OCI-LY7 (cell line): ENCODE results near the gene KLHDC8A. TPM values are rescaled to one million over a fixed set of nuclear protein-coding genes. Genes with fewer than 3 reads are reported as not detected.

Experiments
- BruUV-seq: library from RNA; stranded (reverse); fragments of 400-500 nt; replicated peaks from 2 replicates; lab custom pipeline; 2021; lab: Mats Ljungman, UMichigan
- CTCF ChIA-PET: fragments of 300-600 bp; sonication (Branson Sonifier 250); formaldehyde crosslinking; loops from one replicate; lab custom pipeline; 2022; ENCODE audit warnings: antibody characterized with exemption; ENCODE audit not compliant: unreplicated experiment; lab: Charles Lee
- POLR2A ChIA-PET: fragments of 300-600 bp; sonication (Branson Sonifier 250); formaldehyde crosslinking; loops from one replicate; lab custom pipeline; 2022; ENCODE audit warnings: antibody characterized with exemption; lab: Charles Lee
- DNase-seq: peaks from one replicate; pipeline ENCODE4 v3.0.0-alpha.2; 2015; ENCODE audit warnings: low spot score
- H2AFZ ChIP-seq: fragments of 200-600 bp; sonication (generic), shearing (Covaris generic); 2 replicates; pipeline ENCODE4 v1.6.1; 2014; ENCODE audit warnings: mild to moderate bottlenecking, antibody characterized with exemption, low read length, moderate library complexity
- H3K27ac ChIP-seq: fragments of 200-600 bp; sonication (generic); 2 replicates; pipeline ENCODE4 v1.5.1; 2014; ENCODE audit warnings: mixed run types, low read depth, mild to moderate bottlenecking, moderate library complexity, low read length, inconsistent platforms; ENCODE audit not compliant: poor library complexity, severe bottlenecking
- H3K36me3 ChIP-seq: fragments of 200-600 bp; sonication (generic); 2 replicates; pipeline ENCODE4 v1.6.1; 2014; ENCODE audit warnings: mild to moderate bottlenecking, antibody characterized with exemption, low read length, moderate library complexity, mixed read lengths; ENCODE audit not compliant: insufficient read depth
- H3K4me1 ChIP-seq: fragments of 200-600 bp; sonication (generic); 2 replicates; pipeline ENCODE4 v1.5.1; 2014; ENCODE audit warnings: mild to moderate bottlenecking, low read length; ENCODE audit not compliant: insufficient read depth, poor library complexity, severe bottlenecking
- H3K4me2 ChIP-seq: fragments of 200-600 bp; sonication (generic); 2 replicates; pipeline ENCODE4 v1.6.1; 2014; ENCODE audit warnings: mild to moderate bottlenecking, low read length
- H3K4me3 ChIP-seq: fragments of 200-600 bp; sonication (generic); 2 replicates; pipeline ENCODE4 v1.5.1; 2014; ENCODE audit warnings: mild to moderate bottlenecking, low read depth, low read length; ENCODE audit not compliant: poor library complexity, severe bottlenecking
- H3K79me2 ChIP-seq: fragments of 200-600 bp; sonication (generic); 2 replicates; pipeline ENCODE4 v1.6.1; 2016; ENCODE audit warnings: low read depth, mild to moderate bottlenecking, low read length, moderate library complexity, mixed read lengths; ENCODE audit not compliant: insufficient read depth
- H3K9me2 ChIP-seq: fragments of 200-600 bp; sonication (generic); 2 replicates; pipeline ENCODE4 v1.6.1; 2016; ENCODE audit warnings: mild to moderate bottlenecking, low read length, mixed read lengths; ENCODE audit not compliant: insufficient read depth
- H3K9me3 ChIP-seq: fragments of 200-600 bp; sonication (generic); 2 replicates; pipeline ENCODE4 v1.6.1; 2014; ENCODE audit warnings: mild to moderate bottlenecking, mixed run types, low read length, mixed read lengths
- H4K20me1 ChIP-seq: fragments of 200-600 bp; sonication (generic); 2 replicates; pipeline ENCODE4 v1.6.1; 2014; ENCODE audit warnings: mild to moderate bottlenecking, antibody characterized with exemption, low read length, moderate library complexity, mixed read lengths; ENCODE audit not compliant: insufficient read depth
- CTCF ChIP-seq: fragments of 200-600 bp; sonication (generic); conservative IDR thresholded peaks from 2 replicates; pipeline ENCODE4 v1.5.1; 2014; ENCODE audit warnings: mild to moderate bottlenecking, antibody characterized with exemption, low read length, moderate library complexity, mixed read lengths
- EZH2phosphoT487 ChIP-seq: fragments of 200-600 bp; sonication (generic); IDR thresholded peaks from 2 replicates; pipeline ENCODE4 v1.6.1; 2018; ENCODE audit warnings: low read depth, borderline replicate concordance, mild to moderate bottlenecking, mixed run types, antibody characterized with exemption, low read length, moderate library complexity, mixed read lengths
- intact Hi-C: fragments of 100-400 bp; cut with micrococcal nuclease; formaldehyde crosslinking; loops from one replicate; pipeline ENCODE4 v1.10.0; 2022; ENCODE audit not compliant: unreplicated experiment
- total RNA-seq, 2 experiments: library from RNA; depleted of rRNA in 1 of 2; stranded (reverse); fragments of >200 nt in 1 of 2; shearing (Covaris generic) in 1 of 2; gene quantifications; 2 replicates each; pipeline ENCODE4 v1.2.3, GENCODE V29; 2014 to 2022

Gene KLHDC8A
- total RNA-seq, 2 experiments from 2014 or later: not detected

GRCh38 chr1:205316161-205316566 lies 40.6 kb downstream of the KLHDC8A start:
- Histone ChIP-seq H3K9me2 (no peaks in the 10 kb centered on the region), H3K4me1 (peaks cover 96% of the 10 kb centered on the region), H2AFZ (no peak overlapping the region), H3K9me3 (no peaks in the 10 kb centered on the region), H3K36me3 (peaks cover 9% of the 10 kb centered on the region), H3K79me2 (peaks cover 68% of the 10 kb centered on the region; the same call in 1 of the 2 replicates), H3K27ac (peak overlapping the region; percentile 66), H4K20me1 (peaks cover 4% of the 10 kb centered on the region; the same call in 1 of the 2 replicates), H3K4me3 (no peak overlapping the region), H3K4me2 (peak overlapping the region; percentile 94)
- intact Hi-C loops: loop anchor here (10.0 kb wide), 2 partner anchors 801 to 1991 kb away; partner anchors contain the start of gene MDM4
- DNase-seq: no peak
- CTCF ChIA-PET: interaction anchor here (2.5 kb wide), 1 partner anchor 42 kb away, joined by 10 read pairs; no protein-coding TSS in a partner anchor
- no TSS peak for BruUV-seq
- POLR2A ChIA-PET: interaction anchor here (15.8 kb wide), 1 partner anchor 31 kb away, joined by 162 read pairs; no protein-coding TSS in a partner anchor
- no peak for TF ChIP-seq CTCF

- Histone ChIP-seq H3K4me2 (peak overlapping the region; percentile 90), H3K79me2 (peaks cover 61% of the 10 kb centered on the region; the same call in 1 of the 2 replicates), H3K27ac (peak overlapping the region; percentile 66), H2AFZ (no peak overlapping the region), H3K9me3 (no peaks in the 10 kb centered on the region), H3K36me3 (peaks cover 19% of the 10 kb centered on the region), H3K4me3 (no peak overlapping the region), H4K20me1 (peaks cover 4% of the 10 kb centered on the region; the same call in 1 of the 2 replicates), H3K4me1 (peaks cover 97% of the 10 kb centered on the region), H3K9me2 (no peaks in the 10 kb centered on the region)
- ChIA-PET CTCF (interaction anchor here (2.4 to 2.5 kb wide), 2 partner anchors 27 to 41 kb away, joined by 10 to 13 read pairs; no protein-coding TSS in a partner anchor), POLR2A (interaction anchor here (1.3 to 15.8 kb wide), 4 partner anchors 13 to 39 kb away, joined by 3 to 162 read pairs (median 7); no protein-coding TSS in a partner anchor)
- BruUV-seq: no TSS peak
- intact Hi-C loops: loop anchor here (10.0 kb wide), 2 partner anchors 800 to 1990 kb away; partner anchors contain the start of gene MDM4
- TF ChIP-seq CTCF (no peak), EZH2phosphoT487 (no peak)
- DNase-seq: peak; percentile 68
Measured at GRCh38 chr1:205315008-205315618, 41.6 kb downstream of the KLHDC8A start.
